ENCODE results near the gene MAGI2.

Gene MAGI2

GRCh38 chr7:78389022-78389421 is 1064.4 kb downstream of the MAGI2 start:
- no peak for DNase-seq

- DNase-seq = no peak
Observed at GRCh38 chr7:78386520-78386919, 1066.9 kb downstream of the MAGI2 start.

GRCh38 chr7:78383096-78383880 is 1070.2 kb downstream of the MAGI2 start:
- DNase-seq = peak; percentile 92

DNA sequence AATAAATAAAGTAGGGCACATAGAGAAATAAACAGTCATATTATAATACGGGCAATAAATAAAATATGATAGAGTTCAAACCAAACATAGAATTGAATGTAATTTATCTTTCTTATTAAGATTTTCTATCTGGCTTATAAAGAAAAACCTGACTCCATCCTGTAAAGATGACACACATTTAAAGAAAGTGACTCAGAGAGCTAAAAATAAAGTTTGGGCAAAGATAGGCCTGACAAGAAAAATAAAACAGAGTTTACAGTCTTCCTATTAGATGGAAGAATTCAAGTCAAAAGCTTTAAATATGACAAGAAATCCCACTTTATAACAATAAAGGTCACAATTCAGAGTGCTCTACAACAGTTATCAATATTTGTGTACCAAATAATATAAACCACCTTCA is 1074.3 kb downstream of the MAGI2 start:
- no peak for DNase-seq

DNA sequence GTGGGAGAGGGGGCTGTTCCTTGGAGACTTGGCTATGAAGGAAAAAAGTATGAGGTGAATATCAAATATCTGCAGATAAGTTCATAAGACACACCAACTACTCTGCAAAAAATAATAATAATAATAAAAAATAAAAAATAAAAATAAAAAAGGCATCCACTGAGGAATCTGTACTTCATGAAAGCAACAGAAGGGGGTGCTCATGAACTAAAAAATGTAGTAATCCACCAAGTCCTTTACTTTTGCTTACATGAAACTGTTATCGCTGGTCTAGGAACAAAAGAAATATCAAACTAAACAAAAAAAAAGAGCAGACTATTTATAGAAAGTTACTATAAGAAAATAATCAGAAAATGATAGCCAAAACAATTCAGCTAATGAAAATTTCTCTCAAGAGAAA is 1075.9 kb downstream of the MAGI2 start:
- DNase-seq = no peak

DNA sequence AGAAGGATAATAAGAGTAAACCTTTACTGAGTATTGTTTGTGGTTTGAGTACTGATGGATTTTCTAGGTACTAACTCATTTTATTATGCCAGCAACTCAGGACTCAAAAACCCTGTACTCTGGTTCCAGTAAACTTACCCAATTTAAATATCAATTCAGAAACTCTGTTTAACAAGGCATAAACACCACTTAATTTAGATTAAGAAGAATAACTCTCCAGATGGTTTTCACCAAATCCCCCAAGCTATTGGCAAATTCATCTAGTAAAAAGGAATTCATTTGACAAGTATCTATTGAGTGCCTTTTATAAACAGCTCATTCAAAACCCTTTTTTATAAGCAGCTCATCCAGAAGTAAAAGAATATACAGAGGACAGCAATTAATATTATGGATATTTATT is 1082.5 kb downstream of the MAGI2 start:
- no peak for DNase-seq

DNA sequence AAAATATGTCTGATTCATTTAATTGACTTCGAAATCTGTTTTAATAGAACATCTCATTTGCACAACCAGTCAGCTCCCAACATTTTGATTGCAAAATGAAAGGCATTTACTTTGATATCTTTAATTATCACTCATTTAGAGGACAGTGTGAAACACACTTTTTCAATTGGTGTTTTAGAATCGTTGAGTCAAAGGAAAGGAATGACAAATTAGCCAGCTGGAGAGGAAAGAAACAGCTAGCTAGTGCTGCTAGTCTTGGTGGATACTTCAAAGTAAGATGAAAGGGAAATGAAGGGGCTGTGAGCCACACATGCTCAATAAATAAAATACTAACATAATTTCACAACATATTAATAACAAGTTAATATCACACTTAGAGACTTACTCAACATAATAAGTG is 1084.7 kb downstream of the MAGI2 start:
- no peak for DNase-seq

- no peak for DNase-seq
Observed at GRCh38 chr7:78367280-78367773, 1086.1 kb downstream of the MAGI2 start.

DNA sequence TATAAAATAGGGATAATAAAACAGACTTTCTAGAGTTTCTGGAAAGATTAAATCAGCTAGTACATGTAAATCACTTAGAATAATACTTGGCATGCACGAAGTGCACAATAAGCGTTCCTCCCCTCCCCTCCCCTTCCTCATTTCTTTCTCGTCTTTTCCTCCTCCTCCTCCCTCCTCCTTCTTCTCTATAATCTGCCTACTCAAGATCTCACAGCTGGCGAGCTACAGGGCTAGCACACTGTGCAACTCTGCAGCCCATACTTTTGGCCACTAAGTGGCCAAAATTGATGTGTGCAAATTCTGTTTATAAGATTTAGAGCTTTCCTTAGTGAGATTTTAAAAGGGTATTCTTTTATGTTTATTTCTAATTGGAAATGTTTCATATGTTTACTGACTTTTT is 1089.6 kb downstream of the MAGI2 start:
- no peak for DNase-seq

GRCh38 chr7:78359836-78360235 is 1093.6 kb downstream of the MAGI2 start:
- DNase-seq = no peak

GRCh38 chr7:78357709-78358108 is 1095.8 kb downstream of the MAGI2 start:
- DNase-seq = no peak

DNA sequence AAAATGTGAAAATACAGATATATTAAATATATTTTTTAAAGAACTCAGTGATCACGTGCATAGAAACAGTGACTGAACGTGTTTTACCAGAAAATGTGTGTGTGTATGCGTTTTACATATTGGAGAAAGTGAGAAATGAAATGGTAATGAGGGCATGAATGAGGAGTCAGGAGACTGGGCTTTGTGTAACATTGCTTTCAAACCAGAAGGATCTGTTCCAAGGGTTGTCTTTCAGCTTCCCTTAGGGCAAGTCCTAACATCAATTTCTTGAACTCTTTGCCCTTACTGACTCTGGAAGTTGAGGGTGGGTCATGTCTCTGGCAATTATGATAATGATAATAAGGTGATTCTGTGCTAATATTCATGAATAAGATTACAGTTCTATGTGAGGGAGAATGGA is 1097.6 kb downstream of the MAGI2 start:
- DNase-seq = no peak

DNA sequence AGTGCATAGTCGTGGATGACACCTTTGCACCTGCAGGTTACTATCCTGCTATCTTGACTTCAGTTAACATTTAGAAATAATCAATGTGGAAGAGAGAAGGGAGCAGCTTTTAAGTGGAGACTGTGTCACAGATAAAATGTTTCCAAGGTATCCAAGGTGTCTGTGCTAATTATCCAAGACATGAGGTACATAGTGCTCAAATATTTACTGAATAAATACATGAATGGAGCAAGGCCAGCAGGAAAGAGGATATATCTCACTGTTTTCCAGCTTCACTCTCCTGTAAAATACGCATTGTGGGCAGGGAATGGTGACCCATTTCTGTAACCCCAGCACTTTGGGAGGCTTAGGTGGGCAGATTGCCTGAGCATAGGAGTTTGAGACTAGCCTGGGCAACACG is 1102.5 kb downstream of the MAGI2 start:
- no peak for DNase-seq

GRCh38 chr7:78350391-78350790 is 1103.1 kb downstream of the MAGI2 start:
- no peak for DNase-seq

DNA sequence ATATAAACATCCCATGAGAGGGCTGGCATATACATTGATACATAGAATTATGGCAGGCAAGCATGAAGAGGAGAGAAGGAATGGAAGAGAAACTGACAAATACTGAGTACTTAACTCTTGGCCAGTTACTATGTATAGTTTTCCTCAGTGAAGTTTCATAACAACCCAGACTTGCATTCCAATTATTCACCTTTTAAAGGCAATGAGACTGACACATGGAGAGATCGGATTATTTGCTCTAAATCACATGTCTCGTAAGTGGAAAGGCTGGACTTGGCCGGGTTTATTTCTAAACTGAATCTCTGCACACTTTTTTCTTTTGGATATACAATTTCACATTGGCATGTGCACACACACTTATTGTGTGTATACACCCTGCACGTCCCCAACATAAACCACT is 1106.6 kb downstream of the MAGI2 start:
- no peak for DNase-seq

DNA sequence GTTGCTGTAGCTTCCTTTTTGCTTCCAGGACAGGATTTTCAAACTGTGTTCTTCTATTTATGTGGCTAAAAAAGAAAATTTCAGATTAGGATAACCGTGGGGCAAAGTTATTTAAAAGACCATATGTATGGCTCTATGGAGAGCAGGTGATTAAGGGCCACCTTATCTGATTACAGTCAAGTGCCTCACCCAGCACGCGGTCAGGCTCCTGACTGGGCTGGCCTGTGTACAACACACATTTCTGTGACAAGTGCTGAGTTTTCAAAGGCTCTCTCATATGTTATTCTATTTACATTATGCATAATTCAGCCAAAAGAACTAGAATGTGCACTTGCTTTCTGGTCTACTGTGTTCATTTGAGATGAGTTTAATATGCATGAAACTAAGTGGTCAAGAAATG is 1107.5 kb downstream of the MAGI2 start:
- DNase-seq = no peak

DNA sequence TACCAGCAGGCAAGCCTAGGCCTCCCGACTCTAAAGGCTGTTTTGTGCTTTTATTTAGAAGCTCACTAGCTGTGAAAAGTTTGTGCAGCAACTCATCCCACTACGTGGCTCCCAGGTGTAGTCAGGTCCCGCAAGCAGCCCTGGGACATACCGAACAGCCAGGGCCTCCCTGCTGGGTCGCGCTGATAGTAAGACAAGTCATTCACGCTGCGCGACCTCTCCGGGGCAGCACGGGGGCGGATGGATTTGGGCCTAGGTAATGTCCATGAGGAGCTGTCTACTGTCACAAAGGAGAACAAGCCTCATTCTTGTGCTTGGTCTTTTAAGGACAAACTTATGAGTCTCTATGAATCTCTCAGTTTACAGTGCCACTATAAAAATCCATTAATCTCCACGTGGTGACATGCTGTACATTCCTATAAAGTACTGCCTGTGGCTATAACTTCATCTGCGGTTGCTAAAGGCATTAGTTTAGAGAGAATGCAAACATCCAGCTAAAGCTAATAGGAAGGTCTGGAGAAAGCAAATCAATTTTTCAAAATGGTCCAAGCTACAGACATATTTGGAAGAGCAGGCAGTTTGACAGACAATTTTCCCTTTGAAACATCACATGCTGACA is 1108.1 kb downstream of the MAGI2 start:
- no peak for DNase-seq

- no peak for DNase-seq
Observed at GRCh38 chr7:78334426-78334825, 1119.0 kb downstream of the MAGI2 start.

- DNase-seq = no peak
Observed at GRCh38 chr7:78333530-78334425, 1119.7 kb downstream of the MAGI2 start.

- DNase-seq = peak; percentile 80
Observed at GRCh38 chr7:78329001-78329655, 1124.3 kb downstream of the MAGI2 start.

GRCh38 chr7:78327718-78328117 is 1125.7 kb downstream of the MAGI2 start:
- DNase-seq = no peak

GRCh38 chr7:78326876-78327275 is 1126.6 kb downstream of the MAGI2 start:
- no peak for DNase-seq

DNA sequence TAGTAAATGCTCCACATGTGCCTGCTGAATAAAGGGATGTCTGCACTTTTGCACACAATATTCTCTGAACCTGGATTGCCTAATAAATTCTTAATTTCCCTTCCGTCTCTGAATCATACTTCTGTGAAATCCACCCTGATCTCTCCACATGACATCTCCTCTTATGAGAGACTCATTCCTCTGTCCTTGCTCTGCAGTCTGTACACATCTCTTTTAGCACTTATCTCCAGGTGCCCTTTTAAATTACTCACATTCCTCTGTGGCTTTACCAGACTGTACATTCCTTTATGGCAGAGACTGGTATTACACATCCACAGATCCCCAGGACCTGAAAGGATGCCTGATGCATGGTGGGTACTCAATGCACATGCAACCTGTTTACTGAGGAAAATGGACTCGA is 1127.3 kb downstream of the MAGI2 start:
- DNase-seq = no peak

Data from NCI-H2171 treated with DMSO at 0.1 percent for 48 hours (cell line).